GM19324 (cell line): ENCODE results near the gene RAP2A.

Experiments
- ATAC-seq: cut with Tn5 transposase; IDR thresholded peaks from one replicate; pipeline ENCODE4 v1.9.1; 2021; ENCODE audit warnings: mild to moderate bottlenecking, moderate library complexity; ENCODE audit not compliant: unreplicated experiment, low FRiP score

Gene RAP2A

GRCh38 chr13:97417698-97418097 is 16.3 kb upstream of the RAP2A start:
- no peak for ATAC-seq

GRCh38 chr13:97422118-97423054 is 11.6 kb upstream of the RAP2A start:
- ATAC-seq: no peak

GRCh38 chr13:97423300-97424045 is 10.5 kb upstream of the RAP2A start:
- no peak for ATAC-seq

GRCh38 chr13:97425590-97425989 is 8.4 kb upstream of the RAP2A start:
- ATAC-seq: no peak

- ATAC-seq: no peak
Observed at GRCh38 chr13:97426695-97427094, 7.3 kb upstream of the RAP2A start.

GRCh38 chr13:97429681-97430081 is 4.3 kb upstream of the RAP2A start:
- no peak for ATAC-seq

GRCh38 chr13:97430296-97430695 is 3.7 kb upstream of the RAP2A start:
- no peak for ATAC-seq

GRCh38 chr13:97431171-97431764 is 2.7 kb upstream of the RAP2A start:
- no peak for ATAC-seq

GRCh38 chr13:97432232-97432916 is 1.6 kb upstream of the RAP2A start:
- no peak for ATAC-seq

GRCh38 chr13:97432917-97433726 is 847 bp upstream of the RAP2A start:
- ATAC-seq: peak; percentile 86

GRCh38 chr13:97434397-97435201 is 630 bp downstream of the RAP2A start:
- peak; percentile 9 for ATAC-seq

- no peak for ATAC-seq
Observed at GRCh38 chr13:97435323-97435722, 1.4 kb downstream of the RAP2A start.

GRCh38 chr13:97435794-97436193 is 1.8 kb downstream of the RAP2A start:
- no peak for ATAC-seq

- no peak for ATAC-seq
Observed at GRCh38 chr13:97436845-97437244, 2.9 kb downstream of the RAP2A start.

- ATAC-seq: no peak
Observed at GRCh38 chr13:97437729-97438128, 3.8 kb downstream of the RAP2A start.

- no peak for ATAC-seq
Observed at GRCh38 chr13:97438856-97439595, 5.1 kb downstream of the RAP2A start.

GRCh38 chr13:97440598-97441170 is 6.7 kb downstream of the RAP2A start:
- ATAC-seq: no peak

GRCh38 chr13:97441368-97441767 is 7.4 kb downstream of the RAP2A start:
- ATAC-seq: no peak
